GM12892 (cell line): Measurements from ENCODE around the gene TSEN15.

Experiments used
- POLR2A ChIP-seq: IDR thresholded peaks from 2 replicates; pipeline ENCODE4 v1.6.1; 2011; ENCODE audit warnings: low read depth, low read length, control low read depth
- TAF1 ChIP-seq: IDR thresholded peaks from 2 replicates; pipeline ENCODE4 v1.6.1; 2011; ENCODE audit warnings: low read depth, mild to moderate bottlenecking, control low read depth, low read length, borderline replicate concordance

DNA sequence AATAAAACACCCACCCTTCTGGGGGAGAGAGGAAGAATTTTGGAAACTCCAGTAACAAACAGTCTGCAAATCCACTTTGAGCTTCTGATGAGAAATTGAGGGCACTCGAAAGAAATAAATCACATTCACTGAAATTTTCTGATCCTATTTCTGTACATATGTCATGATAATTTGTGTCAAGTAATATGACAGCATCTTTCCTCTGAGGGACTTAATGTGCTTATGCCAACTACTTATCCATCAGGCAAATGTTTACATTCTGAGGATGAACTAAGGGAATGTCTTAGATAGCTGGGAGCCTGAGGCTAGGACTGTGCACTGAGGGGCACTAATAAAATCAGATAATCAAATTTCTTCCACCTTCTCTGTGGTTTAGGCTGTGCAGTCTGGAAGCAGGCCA is 44.5 kb downstream of the TSEN15 start:
- no peak for TF ChIP-seq POLR2A
- TF ChIP-seq TAF1: no peak
